Kidney capillary endothelial cell (primary cell): ENCODE results near the gene IFRD1.

Experiments
- DNase-seq: peaks from one replicate; pipeline ENCODE4 v3.0.0-alpha.2; 2018; ENCODE audit warnings: low spot score

IFRD1 gene

DNA sequence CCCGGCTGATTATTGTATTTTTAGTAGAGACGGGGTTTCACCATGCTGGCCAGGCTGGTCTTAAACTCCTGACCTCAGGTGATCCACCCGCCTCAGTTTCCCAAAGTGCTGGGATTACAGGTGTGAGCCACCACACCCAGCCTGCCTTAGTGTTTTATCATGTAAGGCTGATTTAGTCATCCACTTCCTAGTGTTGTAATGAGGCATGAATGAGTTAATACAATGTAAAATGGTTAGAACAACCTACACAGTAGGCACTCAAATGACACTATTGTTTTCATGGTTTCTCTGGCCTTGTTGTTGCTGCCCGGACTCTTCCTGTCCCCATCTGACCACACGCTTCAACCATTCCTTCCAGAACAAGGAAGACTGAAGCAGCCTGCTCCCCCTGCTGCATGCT is 66.2 kb downstream of the IFRD1 start:
- peak; percentile 35 for DNase-seq

DNA sequence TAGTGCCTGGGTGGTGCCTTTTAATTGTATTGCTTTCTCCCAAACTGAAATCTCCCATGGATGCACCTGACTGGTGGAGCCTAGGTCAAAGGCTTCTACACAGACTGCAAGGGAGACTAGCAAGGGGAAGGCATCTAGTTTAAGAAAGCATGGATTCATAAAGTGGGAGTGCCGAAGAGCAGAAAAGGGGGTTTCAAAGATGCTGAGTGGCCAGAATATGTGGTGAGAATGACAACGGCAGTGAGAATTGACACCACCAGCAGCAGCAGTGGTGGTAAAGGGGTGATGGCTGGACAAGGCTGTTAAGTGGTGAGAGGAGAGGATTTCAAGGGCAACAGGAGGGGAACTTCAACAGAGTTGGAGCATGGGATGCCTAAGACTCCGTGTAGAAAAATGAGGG is 67.2 kb downstream of the IFRD1 start:
- DNase-seq, result no peak

DNA sequence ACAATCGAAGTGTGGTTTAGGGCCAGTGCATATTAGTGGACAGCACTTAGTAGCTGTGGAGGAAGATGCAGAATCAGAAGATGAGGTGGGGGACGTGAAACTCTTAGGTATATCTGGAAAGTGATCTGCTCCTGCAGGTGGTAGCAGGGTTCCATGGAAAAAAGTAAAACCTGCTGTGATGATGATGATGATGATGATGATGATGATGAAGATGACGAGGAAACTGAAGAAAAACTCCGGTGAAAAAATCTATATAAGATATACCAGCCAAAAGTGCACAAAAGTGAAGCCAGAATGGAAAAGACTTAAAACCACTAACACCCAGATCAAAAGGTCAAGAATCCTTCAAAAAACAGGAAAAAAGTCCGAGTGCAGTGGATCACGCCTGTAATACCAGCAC is 70.5 kb downstream of the IFRD1 start:
- DNase-seq, result no peak

DNA sequence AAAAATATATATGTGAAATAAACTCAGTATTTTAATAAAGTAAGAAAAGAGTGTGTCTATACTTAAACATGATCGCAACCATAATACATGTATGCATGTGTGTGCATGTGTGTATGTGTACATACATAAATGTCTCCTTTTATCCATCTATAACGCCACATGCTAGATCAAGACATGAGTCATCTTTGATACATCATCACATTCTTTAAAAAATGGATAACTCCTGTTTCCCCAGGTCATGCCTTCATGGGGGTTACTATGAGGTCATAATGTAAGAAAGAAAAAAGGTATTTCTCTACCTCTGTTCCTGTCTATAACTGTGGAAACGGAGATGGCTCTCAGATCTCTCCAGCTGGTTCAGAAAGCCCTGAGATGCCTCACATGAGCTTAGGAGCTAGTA is 71.7 kb downstream of the IFRD1 start:
- DNase-seq, result no peak

DNA sequence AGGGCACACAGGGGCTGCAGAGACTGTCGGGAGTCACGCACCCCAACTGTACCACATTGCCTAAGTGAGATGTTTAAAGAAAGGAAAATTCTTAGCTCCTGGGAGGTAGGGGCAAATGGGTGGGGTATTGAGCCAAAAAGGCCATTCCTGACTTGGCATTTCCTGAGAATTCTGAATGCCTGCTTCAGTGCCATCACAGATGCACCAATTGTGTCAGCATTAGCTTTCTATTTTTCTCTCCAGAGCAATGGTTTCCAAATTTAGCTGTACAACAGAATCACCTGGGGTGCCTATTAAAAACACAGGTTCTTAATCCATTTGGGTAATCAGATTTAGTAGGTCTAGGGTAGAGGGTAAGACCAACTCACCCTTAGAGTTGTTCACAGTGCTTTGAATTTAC is 73.6 kb downstream of the IFRD1 start:
- no peak for DNase-seq
